PC-9 (cell line): ENCODE data around the gene GRIN2A.

ENCODE experiments used
- EZH2 ChIP-seq: fragments of 200-600 bp; sonication (generic); IDR thresholded peaks from 2 replicates; pipeline ENCODE4 v1.8.0; 2017; ENCODE audit warnings: antibody characterized with exemption, low read depth
- TF ChIP-seq, protein P1 (sequence below): fragments of 200-600 bp; sonication (generic); conservative IDR thresholded peaks from 2 replicates; pipeline ENCODE4 v1.6.1; 2017; ENCODE audit warnings: mixed run types, antibody characterized with exemption, mild to moderate bottlenecking, moderate library complexity

GRCh38 chr16:9766891-9767290 is 415.3 kb downstream of the GRIN2A start:
- TF ChIP-seq, protein P1, sequence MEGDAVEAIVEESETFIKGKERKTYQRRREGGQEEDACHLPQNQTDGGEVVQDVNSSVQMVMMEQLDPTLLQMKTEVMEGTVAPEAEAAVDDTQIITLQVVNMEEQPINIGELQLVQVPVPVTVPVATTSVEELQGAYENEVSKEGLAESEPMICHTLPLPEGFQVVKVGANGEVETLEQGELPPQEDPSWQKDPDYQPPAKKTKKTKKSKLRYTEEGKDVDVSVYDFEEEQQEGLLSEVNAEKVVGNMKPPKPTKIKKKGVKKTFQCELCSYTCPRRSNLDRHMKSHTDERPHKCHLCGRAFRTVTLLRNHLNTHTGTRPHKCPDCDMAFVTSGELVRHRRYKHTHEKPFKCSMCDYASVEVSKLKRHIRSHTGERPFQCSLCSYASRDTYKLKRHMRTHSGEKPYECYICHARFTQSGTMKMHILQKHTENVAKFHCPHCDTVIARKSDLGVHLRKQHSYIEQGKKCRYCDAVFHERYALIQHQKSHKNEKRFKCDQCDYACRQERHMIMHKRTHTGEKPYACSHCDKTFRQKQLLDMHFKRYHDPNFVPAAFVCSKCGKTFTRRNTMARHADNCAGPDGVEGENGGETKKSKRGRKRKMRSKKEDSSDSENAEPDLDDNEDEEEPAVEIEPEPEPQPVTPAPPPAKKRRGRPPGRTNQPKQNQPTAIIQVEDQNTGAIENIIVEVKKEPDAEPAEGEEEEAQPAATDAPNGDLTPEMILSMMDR = no peak
- TF ChIP-seq EZH2 = no peak
